C4-2B (cell line): ENCODE data around the gene LRRC15.

Experiments used
- H3K27ac ChIP-seq: fragments of 450-650 bp; 2 replicates; pipeline ENCODE4 v1.5.1; 2017
- ZFX ChIP-seq: fragments of 450-650 bp; IDR thresholded peaks from 2 replicates; pipeline ENCODE4 v1.6.1; 2017
- TF ChIP-seq, protein P1 (sequence below): fragments of 450-650 bp; conservative IDR thresholded peaks from 2 replicates; pipeline ENCODE4 v1.5.1; 2017; ENCODE audit warnings: mild to moderate bottlenecking

LRRC15 gene

DNA sequence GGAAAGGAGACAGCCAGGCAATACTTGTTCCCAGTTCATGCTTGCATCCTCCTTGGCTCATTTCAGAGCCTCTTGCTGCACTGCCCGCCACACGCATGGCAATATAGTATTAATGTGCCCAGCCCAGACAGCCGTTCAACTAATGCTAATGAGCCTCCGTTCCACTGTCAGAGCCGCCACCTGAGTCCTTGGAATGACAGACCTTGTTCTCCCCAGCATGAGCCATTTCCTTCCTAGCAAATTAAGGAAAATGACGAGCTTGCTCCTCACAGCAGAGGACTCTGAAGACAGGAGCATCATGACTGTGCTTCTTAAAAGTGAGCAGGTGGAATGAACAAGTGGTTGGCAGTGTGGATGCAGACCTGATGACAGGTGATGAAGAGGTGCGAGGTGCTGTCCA lies 10.8 kb upstream of the LRRC15 start:
- TF ChIP-seq ZFX, result no peak
- TF ChIP-seq, protein P1, sequence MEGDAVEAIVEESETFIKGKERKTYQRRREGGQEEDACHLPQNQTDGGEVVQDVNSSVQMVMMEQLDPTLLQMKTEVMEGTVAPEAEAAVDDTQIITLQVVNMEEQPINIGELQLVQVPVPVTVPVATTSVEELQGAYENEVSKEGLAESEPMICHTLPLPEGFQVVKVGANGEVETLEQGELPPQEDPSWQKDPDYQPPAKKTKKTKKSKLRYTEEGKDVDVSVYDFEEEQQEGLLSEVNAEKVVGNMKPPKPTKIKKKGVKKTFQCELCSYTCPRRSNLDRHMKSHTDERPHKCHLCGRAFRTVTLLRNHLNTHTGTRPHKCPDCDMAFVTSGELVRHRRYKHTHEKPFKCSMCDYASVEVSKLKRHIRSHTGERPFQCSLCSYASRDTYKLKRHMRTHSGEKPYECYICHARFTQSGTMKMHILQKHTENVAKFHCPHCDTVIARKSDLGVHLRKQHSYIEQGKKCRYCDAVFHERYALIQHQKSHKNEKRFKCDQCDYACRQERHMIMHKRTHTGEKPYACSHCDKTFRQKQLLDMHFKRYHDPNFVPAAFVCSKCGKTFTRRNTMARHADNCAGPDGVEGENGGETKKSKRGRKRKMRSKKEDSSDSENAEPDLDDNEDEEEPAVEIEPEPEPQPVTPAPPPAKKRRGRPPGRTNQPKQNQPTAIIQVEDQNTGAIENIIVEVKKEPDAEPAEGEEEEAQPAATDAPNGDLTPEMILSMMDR, result no peak
- H3K27ac ChIP-seq, result no peak overlapping the region

DNA sequence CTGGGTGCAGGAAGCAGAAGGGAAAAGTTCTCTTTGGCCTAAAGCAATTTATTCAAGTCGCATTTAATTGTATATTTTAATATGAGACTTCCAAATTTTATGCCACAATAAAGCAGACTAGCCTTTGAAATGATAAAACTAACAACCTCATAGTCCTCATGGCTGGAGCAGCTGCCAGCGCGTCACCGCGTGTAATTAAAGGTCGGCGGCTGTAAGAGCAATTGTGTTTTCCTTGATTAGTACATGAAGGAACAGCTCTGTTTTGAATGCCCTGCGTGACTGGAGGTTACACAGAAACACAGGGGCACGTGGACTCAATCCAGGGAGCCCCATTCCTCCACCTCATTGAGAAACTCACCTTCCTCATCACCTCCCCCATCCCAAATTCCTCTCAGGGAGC lies 10.1 kb upstream of the LRRC15 start:
- TF ChIP-seq, protein P1, result no peak
- no peak for TF ChIP-seq ZFX
- no peak overlapping the region for H3K27ac ChIP-seq

DNA sequence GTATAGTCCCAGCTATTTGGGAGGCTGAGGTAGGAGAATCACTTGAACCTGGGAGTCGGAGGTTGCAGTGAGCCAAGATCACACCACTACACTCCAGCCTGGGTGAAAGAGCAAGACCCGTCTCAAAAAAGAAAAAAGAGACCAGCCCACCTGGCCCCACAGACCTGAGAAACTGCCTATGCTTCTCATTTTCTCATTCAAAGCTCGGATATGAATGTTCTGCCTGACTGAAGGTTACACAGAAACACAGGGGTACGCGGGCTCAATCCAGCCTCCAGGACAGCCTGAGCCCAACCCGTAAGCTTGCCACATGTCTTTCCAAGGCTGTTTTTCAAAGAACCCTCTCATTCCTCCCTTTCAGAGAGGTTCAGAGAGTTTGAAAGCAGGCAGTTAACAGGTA lies 9.7 kb upstream of the LRRC15 start:
- H3K27ac ChIP-seq, result no peak overlapping the region
- TF ChIP-seq, protein P1, result no peak
- no peak for TF ChIP-seq ZFX

DNA sequence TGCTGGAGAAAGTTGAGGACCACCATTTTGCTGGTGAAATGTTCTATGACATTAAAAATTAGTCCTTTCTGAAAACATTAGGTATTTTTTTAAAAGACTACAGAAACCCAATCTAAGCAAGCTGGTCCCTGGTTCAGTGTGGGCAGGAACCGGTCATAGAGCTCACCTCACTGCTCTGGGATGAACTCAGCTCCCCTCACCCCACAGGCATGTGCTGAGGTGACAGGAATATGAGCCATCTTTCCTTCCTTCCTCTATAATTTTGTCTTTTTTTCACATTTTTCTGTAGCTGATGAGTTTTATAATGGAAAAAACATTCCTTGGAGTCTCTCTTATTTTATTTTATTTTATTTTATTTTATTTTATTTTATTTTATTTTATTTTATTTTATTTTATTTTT lies 8.2 kb upstream of the LRRC15 start:
- H3K27ac ChIP-seq, result no peak overlapping the region
- no peak for TF ChIP-seq ZFX
- TF ChIP-seq, protein P1, result no peak

DNA sequence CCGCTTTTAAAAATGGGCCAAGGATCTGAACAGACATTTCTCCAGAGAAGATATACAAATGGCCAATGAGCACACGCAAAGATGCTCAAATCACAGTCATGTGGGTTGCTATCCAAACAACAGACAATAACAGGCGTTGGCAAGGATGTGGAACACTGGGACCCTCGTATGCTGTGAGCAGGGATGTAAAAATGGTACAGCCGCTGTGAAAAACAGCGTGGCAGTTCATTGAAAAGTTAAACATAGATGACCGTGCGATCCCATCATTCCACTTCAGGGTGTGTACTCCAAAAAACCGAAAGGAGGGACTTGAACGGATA lies 6.7 kb upstream of the LRRC15 start:
- TF ChIP-seq, protein P1, result no peak
- no peak for TF ChIP-seq ZFX
- H3K27ac ChIP-seq, result no peak overlapping the region

DNA sequence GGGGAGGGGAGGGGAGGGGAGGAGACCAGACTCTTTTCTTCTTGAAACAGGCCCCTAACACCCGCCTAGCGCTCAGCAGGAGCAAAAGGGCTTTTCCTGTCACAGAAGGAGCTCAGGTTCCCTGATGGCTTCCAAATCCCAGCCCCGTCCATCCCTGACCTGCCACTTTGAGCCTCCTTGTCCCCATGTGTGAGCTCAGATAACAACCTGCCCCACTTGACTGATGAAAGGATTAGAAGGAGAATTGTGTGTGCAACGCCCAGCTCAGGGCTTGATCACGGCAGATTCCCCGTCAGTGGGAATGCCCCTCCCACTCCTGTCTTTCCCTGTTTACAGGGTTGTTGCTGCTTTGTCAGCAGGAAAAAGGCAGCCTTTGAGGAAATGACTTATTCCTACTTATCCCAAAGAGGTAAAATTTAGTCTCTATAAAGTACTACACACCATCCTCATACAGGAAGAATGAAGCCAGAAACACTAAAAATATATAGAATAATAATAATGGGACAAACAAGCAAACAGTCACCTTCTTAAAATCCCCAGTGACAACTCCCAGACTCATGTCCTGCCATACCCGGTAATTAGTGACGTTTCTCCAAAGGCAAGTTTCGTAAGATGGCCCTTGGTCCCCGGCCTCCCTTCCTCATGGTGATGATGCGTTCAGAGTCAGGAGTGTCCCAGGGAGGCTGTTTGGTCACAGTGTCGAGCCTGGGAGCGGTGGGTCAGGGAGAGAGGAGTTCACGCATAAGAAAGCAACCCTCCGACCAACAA lies 6.1 kb upstream of the LRRC15 start:
- no peak overlapping the region for H3K27ac ChIP-seq
- no peak for TF ChIP-seq ZFX
- TF ChIP-seq, protein P1, result no peak

DNA sequence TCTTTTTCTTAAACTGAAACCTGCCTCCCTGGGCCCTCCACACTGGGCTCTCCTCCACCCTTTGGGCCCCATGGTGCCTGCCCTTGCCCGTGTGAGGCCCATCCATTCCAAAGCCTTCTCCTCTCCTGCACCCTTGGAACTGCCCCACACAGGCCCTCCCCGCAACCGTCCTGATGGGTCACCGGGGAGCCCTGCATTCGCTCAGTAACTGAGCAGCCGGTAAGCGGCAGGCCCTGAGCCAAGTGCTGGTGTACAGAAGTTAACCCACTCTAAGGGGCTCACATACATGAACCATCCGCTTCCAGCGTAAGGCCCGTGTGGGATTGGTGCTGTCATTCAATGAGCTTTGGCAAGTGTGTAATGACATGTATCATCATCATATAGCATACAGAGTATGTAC lies 5.4 kb upstream of the LRRC15 start:
- TF ChIP-seq, protein P1, result no peak
- TF ChIP-seq ZFX, result no peak
- no peak overlapping the region for H3K27ac ChIP-seq
